GM19025 (cell line): ENCODE results near the gene DIPK1A.

Experiments used
- ATAC-seq: cut with Tn5 transposase; IDR thresholded peaks from one replicate; pipeline ENCODE4 v1.9.1; 2021; ENCODE audit warnings: mild to moderate bottlenecking, low read depth, moderate library complexity; ENCODE audit not compliant: unreplicated experiment

DIPK1A gene

DNA sequence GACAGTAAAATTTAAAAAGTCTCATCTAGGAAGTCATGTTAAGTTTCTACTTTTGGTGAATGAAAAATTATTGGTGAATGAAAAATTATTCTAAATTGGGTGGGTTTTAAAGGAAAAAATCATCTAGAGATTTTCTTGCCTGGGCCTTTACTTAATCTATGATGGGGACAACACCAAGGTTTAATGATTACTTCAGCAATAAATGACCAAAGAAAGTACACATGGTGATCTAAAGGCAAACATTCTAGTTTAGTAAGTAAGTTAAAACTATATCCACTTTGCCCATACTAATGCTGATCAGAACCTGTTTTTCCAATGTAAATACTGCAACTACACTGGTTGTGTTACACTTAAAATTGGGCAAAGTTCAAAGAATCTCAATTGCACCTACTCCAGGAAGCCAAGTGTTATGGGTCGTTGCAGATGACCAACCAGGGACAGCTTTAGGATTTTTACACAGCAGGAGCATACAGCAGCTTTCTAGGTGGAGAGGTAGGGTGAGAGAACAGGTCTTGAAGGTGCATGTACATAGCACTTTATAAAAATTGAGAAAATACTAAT lies 144.0 kb downstream of the DIPK1A start:
- ATAC-seq = no peak

DNA sequence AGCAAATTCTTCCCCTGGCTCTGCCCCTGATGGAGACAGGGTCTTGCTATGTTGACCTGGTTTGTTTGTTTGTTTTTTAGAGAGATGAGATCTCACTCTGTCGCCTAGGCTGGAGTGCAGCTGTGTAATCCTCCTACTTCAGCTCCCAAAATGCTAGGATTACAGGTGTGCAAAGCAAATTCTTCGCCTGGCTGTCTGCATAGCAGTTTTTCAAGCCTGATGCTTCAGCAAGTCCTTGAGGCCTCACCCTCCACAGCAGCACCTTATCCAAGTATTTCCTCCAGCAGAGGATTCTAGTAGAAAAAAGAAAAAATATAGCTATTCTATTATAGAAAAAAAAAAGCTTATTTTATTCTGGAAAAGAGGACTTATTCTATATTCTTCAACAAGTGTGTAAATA lies 144.5 kb downstream of the DIPK1A start:
- ATAC-seq = no peak

DNA sequence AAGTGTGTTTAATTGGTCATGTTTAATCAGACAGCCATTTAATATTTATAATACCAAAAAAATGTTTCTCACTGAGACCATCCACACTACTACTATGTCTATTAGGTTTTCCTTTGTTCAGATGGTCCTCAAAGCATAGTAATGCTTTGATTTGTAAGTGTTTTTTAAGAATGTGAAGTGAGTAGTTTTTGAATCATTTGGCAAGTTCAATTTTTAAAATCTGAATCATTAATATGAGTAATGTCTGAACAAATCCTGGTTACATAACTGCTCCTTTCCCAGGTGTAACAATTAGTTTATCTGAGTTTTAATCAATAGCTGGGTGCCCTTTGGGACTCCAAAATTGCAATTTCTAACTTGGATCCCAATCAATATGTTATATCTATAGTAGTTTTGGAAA lies 152.9 kb downstream of the DIPK1A start:
- ATAC-seq = no peak

- no peak for ATAC-seq
These were observed 156.0 kb downstream of the DIPK1A start for GRCh38 chr1:92805216-92805615.

GRCh38 chr1:92804721-92805201 lies 156.5 kb downstream of the DIPK1A start:
- ATAC-seq = no peak

DNA sequence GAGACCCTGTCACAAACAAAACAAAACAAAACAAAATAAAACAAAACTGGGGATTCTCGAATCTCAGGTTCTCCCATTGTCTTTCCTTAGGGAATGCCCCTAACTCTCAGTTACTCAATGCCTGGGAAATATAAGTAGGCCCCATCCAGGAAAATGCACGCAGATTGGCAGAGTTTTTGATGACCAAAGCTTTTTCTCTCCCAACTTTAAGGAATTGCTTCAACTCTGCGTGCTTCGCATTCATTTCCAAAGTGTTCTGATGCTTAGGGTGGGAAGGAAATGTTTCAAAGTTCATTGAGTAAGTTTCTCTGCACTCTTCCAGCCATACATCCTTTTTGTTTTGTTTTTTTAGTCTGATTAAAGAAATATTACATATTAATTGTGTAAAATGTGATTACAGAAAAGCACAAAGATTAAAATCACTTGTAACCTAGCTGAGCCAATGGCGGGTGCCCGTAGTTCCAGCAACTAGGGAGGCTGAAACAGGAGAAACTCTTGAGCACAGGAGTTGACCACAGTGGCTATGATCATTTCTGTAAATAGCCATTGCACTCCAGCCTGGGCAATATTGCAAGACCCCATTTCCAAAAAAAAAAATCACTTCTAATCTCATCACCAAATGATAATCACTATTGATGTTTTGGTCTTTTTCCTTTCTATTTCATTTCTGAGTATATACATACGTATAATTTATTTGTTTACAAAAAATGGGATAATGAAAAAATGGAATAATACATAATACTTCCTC lies 157.9 kb downstream of the DIPK1A start:
- ATAC-seq = no peak

DNA sequence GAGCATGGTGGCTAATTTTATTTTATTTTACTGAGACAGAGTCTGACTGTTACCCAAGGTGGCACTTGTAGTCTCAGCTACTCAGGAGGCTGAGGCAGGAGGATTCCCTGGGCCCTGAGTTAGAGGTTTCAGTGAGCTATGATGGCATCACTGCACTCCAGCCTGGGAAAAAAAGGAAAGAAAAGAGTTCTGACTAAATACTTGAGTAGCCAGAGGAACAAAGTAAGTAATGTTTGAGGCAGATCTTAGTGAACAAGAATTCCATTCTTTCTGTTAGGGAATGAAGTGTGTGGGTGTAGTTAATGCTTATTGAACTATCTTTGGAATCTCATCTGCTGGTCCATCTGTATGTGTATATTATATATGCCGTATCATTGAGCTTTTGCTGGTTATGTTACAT lies 163.3 kb downstream of the DIPK1A start:
- ATAC-seq = no peak

DNA sequence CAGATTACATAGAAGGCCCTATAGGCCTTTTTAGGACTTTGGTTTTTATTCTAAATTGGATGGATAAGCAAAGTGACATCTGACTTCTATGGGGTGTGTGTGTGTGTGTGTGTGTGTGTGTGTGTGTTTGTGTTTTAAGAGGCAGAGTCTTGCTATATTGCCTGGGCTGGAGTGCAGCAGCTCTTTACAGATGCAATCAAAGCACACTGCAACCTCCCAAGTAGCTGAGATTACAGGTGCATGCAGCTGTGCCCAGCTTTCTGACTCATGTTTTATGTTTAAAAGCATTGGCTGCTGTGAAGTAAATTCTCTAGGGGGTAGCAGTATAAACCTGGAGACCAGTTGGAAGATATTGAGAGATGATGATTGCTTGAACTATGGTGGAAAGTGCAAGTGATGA lies 164.0 kb downstream of the DIPK1A start:
- ATAC-seq = no peak

GRCh38 chr1:92795166-92795565 lies 166.1 kb downstream of the DIPK1A start:
- ATAC-seq = no peak

DNA sequence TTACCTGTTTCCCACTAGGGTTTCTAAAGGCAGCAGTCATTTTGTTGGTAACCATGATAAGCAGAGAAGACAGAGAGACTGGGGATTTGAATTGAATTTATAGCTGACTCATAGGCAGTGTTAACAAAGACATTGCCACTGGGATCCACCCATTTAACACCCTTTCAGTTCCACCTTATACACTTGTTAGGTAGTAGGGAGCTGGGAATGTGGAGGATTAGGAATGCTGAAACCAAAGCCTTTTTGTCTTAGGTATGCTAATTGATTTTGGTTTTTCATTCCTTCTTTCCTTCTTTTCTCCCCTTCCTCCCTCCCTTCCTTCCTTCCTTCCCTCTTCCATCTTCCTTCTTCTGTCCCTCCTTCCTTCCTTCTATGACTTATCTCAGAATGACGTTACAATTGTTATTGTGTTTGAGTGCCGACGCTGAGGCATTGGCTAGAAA lies 168.9 kb downstream of the DIPK1A start:
- no peak for ATAC-seq
